ENCODE measurements around the gene SMARCC2.

The SMARCC2 gene

DNA sequence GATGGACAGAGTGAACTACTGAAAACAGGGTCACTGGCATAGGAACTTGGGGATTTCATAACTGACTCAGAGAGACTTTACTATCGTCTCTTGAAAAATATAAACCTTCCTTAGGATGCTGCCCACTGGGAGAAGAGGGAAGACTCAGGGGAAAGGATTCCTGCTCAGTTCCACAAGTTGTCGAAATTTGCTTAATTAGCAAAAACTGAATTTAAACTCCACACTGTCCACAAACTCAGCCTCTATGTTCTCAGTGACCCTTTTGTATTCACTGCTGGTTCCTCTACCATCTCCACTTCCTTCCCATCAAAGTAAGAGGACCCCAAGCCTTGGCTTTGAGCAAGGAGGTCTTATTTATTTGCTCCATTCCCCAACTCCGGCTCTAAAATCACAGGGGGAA lies 44.1 kb downstream of the SMARCC2 start:
- Mint-ChIP-seq H3K9me3 (no peaks in the 10 kb centered on the region), H3K4me3 (no peak overlapping the region), H3K4me1 (peaks cover 15% of the 10 kb centered on the region), H3K27me3 (ENCODE audit: low read depth) (no peaks in the 10 kb centered on the region), H3K36me3 (ENCODE audit: low read depth) (peaks cover 36% of the 10 kb centered on the region), H3K27ac (peak overlapping the region in 2 of 3 experiments; percentile 6 to 37)
- TF ChIP-seq, protein P1, sequence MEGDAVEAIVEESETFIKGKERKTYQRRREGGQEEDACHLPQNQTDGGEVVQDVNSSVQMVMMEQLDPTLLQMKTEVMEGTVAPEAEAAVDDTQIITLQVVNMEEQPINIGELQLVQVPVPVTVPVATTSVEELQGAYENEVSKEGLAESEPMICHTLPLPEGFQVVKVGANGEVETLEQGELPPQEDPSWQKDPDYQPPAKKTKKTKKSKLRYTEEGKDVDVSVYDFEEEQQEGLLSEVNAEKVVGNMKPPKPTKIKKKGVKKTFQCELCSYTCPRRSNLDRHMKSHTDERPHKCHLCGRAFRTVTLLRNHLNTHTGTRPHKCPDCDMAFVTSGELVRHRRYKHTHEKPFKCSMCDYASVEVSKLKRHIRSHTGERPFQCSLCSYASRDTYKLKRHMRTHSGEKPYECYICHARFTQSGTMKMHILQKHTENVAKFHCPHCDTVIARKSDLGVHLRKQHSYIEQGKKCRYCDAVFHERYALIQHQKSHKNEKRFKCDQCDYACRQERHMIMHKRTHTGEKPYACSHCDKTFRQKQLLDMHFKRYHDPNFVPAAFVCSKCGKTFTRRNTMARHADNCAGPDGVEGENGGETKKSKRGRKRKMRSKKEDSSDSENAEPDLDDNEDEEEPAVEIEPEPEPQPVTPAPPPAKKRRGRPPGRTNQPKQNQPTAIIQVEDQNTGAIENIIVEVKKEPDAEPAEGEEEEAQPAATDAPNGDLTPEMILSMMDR (IDR thresholded peaks at IDR 0.05; ENCODE audit: unreplicated experiment in 3 of 3) = no peak

DNA sequence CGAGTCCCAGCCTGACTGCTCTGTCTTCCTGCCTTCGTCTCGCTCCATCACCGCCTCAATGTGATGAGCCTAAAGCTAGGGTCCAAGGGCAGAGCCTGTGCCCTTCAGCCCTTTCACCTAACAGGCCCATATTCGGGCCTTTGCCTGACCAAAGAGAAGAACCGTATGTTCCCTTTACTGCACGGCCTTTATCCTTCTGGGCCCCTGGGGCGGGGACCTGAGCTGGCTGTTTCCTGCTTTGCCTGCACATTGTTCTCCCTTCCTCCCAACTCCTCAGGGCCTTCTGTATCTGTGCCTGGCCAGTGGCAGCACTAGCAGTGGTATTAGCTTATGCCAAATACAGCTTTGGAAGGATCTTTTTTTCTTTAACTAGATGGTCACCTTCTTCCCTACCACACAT lies 45.4 kb downstream of the SMARCC2 start:
- H3K4me1 Mint-ChIP-seq = peaks cover 12% of the 10 kb centered on the region
- H3K36me3 Mint-ChIP-seq (ENCODE audit: low read depth) = peaks cover 49% of the 10 kb centered on the region
- H3K27ac Mint-ChIP-seq = no peak overlapping the region
- H3K4me3 Mint-ChIP-seq = no peak overlapping the region
- TF ChIP-seq, protein P1 (IDR thresholded peaks at IDR 0.05; ENCODE audit: unreplicated experiment in 3 of 3) = no peak
- H3K9me3 Mint-ChIP-seq = no peaks in the 10 kb centered on the region
- no peaks in the 10 kb centered on the region for H3K27me3 Mint-ChIP-seq (ENCODE audit: low read depth)

DNA sequence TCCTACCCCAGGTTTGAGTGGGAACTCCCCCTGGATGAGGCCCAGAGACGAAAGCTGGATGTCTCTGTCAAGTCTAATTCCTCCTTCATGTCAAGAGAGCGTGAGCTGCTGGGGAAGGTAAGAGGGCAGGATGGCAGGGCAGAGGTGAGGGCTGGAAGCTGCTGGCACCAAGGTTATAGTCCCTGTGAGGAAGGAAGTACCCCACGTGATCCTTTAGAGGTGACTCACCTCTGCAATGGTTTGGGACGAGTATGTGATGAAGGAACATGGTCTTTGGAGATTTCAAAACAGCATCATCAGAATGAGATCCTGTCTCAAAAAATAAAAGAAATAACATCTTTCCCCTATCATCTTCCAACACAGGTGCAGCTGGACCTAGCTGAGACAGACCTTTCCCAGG lies 46.1 kb downstream of the SMARCC2 start:
- TF ChIP-seq, protein P1 (IDR thresholded peaks at IDR 0.05; ENCODE audit: unreplicated experiment in 3 of 3) = no peak
- Mint-ChIP-seq H3K27ac (no peak overlapping the region), H3K27me3 (ENCODE audit: low read depth) (no peaks in the 10 kb centered on the region), H3K4me3 (no peak overlapping the region), H3K4me1 (peaks cover 12% of the 10 kb centered on the region), H3K36me3 (ENCODE audit: low read depth) (peaks cover 56% of the 10 kb centered on the region), H3K9me3 (no peaks in the 10 kb centered on the region)

DNA sequence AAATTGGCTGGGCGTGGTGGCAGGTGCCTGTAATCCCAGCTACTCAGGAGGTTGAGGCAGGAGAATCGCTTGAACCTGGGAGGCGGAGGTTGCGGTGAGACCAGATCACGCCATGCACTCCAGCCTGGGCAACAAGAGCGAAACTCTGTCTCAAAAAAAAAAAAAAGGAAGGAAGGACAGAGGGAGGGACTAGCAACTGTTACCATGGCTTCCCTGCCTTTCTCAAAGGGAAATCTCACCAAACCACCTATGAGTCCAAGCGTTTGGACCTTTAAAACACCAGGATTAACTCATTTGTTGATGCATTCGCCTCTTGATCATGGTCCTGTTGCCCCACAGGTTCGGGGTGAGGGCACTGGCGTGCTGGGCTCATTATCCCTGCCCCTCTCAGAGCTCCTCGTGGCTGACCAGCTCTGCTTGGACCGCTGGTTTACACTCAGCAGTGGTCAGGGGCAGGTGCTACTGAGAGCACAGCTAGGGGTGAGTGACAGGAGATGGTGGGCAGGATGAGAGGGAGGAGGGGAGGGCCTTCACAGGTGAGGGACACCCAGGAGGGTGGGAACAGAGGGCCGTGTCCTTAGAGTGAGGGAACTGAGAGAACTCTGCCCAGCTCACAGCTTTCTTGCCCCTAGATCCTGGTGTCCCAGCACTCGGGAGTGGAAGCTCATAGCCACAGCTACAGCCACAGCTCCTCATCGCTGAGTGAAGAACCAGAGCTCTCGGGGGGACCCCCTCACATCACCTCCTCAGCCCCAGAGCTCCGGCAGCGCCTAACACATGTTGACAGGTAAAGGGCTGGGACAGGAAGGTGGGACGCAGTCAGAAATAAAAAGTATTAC lies 47.1 kb downstream of the SMARCC2 start:
- Mint-ChIP-seq H3K9me3 (no peaks in the 10 kb centered on the region), H3K4me3 (no peak overlapping the region), H3K27ac (no peak overlapping the region), H3K27me3 (ENCODE audit: low read depth) (no peaks in the 10 kb centered on the region), H3K36me3 (ENCODE audit: low read depth) (peaks cover 66% of the 10 kb centered on the region), H3K4me1 (peaks cover 12% of the 10 kb centered on the region)
- TF ChIP-seq, protein P1 (IDR thresholded peaks at IDR 0.05; ENCODE audit: unreplicated experiment in 3 of 3) = no peak

DNA sequence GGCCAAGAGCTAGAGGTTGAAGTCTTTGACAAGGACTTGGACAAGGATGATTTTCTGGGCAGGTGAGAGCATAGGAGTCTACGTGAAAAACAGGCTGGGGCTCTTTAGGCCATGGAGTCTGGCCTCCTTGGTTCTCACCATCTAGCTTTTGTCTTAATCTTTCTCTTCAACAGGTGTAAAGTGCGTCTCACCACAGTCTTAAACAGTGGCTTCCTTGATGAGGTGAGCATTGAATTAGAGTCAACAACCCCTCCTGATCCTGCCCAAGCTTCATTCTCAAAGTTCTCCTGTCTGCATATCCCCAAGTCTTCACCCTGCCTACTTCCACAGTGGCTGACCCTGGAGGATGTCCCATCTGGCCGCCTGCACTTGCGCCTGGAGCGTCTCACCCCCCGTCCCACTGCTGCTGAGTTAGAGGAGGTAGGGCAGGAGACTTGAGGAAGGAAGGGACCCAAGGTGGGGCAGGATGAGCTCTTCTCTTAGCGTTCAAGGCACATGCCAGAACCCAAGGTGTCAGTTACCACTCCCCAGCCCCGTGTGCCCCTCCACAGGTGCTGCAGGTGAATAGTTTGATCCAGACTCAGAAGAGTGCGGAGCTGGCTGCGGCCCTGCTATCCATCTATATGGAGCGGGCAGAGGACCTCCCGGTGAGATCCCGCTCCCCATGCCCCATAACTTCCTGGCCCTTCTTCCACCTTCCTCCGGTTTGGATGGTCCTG lies 51.3 kb downstream of the SMARCC2 start:
- Mint-ChIP-seq H3K27me3 (ENCODE audit: low read depth) (no peaks in the 10 kb centered on the region), H3K9me3 (no peaks in the 10 kb centered on the region), H3K27ac (no peak overlapping the region), H3K36me3 (ENCODE audit: low read depth) (peaks cover 80% of the 10 kb centered on the region), H3K4me3 (no peak overlapping the region), H3K4me1 (no peaks in the 10 kb centered on the region)
- TF ChIP-seq, protein P1 (IDR thresholded peaks at IDR 0.05; ENCODE audit: unreplicated experiment in 3 of 3) = no peak
